Uterus (tissue), 2 donors: Measurements from ENCODE around the gene DDIT3.

Experiments
- CTCF ChIP-seq, 4 experiments: fragments of 200-600 bp in 2 of 4; fragments of 450-650 bp in 2 of 4; sonication (generic) in 2 of 4; IDR thresholded peaks; one replicate each; pipeline ENCODE4 v1.5.1; 2016 to 2019; ENCODE audit warnings: antibody characterized with exemption in 4 of 4, mild to moderate bottlenecking in 2 of 4, moderate library complexity in 1 of 4
- POLR2A ChIP-seq, 2 donors: fragments of 450-650 bp; IDR thresholded peaks; one replicate each; pipeline ENCODE4 v1.6.1; 2016; ENCODE audit warnings: antibody characterized with exemption in 2 of 2, mild to moderate bottlenecking in 1 of 2, moderate library complexity in 1 of 2

GRCh38 chr12:57548488-57548887 is 28.2 kb upstream of the DDIT3 start:
- TF ChIP-seq CTCF (IDR thresholded peaks at IDR 0.05) = no peak
- no peak for TF ChIP-seq POLR2A (IDR thresholded peaks at IDR 0.05)
